PC-3 (cell line): ENCODE results near the gene MAGI2.

Experiments used
- CTCF ChIP-seq: fragments of 300-600 bp; sonication (generic); conservative IDR thresholded peaks from 2 replicates; pipeline ENCODE4 v1.5.1; 2017; ENCODE audit warnings: antibody characterized with exemption, low read depth, mild to moderate bottlenecking, low read length
- EZH2 ChIP-seq: fragments of 300-600 bp; sonication (generic); IDR thresholded peaks from one replicate; pipeline ENCODE4 v1.6.1; 2017; ENCODE audit warnings: antibody characterized with exemption, mild to moderate bottlenecking, low read length; ENCODE audit not compliant: unreplicated experiment
- EZH2phosphoT487 ChIP-seq: fragments of 300-600 bp; sonication (generic); IDR thresholded peaks from 2 replicates; pipeline ENCODE4 v1.6.1; 2018; ENCODE audit warnings: mild to moderate bottlenecking, antibody characterized with exemption, low read length, borderline replicate concordance

- TF ChIP-seq CTCF (no peak), EZH2 (no peak), EZH2phosphoT487 (no peak)
These were observed 990.4 kb downstream of the MAGI2 start for GRCh38 chr7:78463039-78463438.
